AG08396 (cell line): ENCODE data around the gene NEURL3.
A peak's percentile ranks its signal among the peaks of the same experiment; 100 is the strongest.
"Not testable (repeated sequence)": the region's sequence is repeated elsewhere in the genome, so short reads cannot be mapped to it uniquely, and the experiment has no call there.

ENCODE experiments used
- DNase-seq: peaks from one replicate; pipeline ENCODE4 v3.0.0; 2012; ENCODE audit warnings: low spot score, mixed read lengths

The NEURL3 gene

GRCh38 chr2:96484091-96484490, 21.1 kb downstream of the NEURL3 start:
- DNase-seq: no peak

DNA sequence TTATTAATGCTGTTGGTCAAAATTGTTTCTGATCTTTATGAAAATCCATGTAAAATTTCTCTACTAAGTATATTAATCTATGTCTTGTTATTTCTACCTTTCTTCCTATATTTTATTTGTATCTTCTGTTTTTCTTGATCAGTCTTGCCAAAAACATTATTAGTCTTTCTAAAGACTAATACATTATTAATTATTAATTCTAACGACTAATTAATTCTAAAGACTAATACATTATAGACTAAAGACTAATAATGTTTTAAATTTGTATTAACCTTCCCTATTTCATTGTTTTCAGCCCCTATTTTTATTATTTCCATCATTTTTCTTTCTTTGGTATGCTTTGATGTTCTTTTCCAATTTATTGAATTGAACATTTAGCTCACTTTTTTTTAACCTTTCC, 27.7 kb downstream of the NEURL3 start:
- no peak for DNase-seq

- no peak for DNase-seq
Measured at GRCh38 chr2:96471772-96472171, 33.4 kb downstream of the NEURL3 start.

DNA sequence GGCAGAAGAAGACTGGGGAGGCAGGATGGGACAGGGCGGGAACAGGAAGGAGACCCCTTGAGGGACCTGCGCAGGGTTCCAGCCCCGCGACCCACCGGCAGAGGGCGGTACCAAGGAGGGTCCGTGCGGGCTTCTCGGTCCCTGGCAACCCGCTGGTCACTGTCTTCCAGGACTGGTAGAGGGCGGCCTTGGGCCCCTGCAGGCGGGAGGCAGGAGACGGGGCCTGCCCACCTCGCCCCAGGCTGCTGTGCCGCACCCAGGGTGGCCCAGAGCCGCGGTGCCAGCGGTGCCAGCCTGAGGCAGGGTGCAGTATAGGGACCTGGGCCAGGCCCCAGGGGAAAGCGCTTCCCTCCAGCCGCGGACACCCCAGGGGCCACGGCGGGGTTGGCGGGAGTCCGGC, 34.5 kb downstream of the NEURL3 start:
- peak; percentile 52 for DNase-seq

DNA sequence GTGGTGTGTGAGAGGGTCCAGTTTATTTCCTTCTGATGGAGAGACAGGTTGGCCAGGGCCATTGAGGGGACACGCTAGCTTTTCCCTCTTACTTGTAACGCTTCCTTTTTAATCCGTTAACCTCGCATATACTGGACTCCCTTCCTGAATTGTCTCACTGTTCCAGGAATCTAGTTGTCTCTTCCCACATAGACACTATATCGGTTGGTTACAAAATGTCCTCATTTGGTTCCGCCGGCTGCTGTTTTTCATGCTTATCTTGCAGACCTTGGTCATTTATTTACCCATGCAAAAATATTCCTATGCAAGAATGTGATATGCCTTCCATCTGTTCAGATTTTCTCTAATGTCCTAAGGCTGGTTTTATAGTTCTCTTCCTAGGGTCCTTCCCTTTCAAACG, 35.0 kb downstream of the NEURL3 start:
- DNase-seq: no peak

DNA sequence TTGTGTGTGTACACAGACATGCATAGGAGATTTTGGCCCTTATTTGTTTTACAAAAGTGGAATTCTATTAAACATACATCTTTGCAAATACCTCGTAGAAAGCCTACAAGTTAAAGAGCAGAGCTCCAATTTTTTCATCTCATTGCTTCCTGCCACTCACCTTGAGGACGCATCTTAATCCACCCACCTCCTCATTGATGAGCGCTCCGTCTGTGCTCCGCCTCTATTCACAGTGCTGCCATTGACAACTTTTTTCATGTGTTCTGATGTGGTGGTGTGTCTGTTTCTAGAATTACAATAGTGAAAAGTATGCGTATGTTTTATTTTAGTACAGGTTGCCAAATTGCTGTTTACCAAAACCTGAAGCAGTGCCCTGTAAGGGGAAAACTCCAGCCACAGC, 36.3 kb downstream of the NEURL3 start:
- no peak for DNase-seq

DNA sequence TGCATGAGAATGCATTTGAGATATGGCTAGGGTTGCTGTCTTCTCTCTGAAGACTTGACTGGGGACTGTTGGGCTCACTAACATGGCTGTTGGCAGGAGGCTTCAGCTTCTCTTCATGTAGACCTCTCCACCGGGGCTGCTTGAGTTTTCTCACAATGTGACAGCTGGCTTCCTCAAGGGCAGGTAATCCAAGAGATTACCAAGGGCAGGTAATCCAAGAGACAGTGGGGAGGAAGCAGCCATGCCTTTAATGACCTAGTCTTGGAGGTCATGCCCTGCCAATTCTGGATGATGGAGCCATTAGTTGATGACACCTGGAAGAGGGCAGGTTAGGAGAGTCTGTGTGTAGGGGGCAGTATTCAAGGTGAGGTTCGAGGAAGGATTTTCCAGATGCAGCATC, 40.5 kb downstream of the NEURL3 start:
- no peak for DNase-seq

DNA sequence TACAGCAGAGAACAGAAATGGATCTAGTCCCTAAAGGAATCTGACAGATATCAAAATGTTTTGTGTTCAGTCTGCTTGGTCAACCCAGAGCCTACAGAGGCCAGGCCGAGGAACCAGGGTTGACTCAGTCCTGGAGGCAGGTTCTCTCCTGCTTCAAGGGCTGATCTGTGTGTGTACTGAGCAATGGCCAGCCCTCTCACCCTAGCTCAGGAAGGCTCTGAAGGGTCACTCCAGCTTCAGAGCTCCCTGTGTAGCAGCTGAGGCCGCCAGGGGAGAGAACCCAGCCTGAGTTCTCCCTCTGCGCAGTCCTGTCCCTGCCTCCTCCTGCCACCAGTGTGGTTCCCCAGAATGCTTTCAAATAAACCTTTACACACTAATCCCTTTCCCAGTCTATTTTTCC, 41.1 kb downstream of the NEURL3 start:
- DNase-seq: no peak

GRCh38 chr2:96463119-96463518, 42.0 kb downstream of the NEURL3 start:
- DNase-seq: no peak

DNA sequence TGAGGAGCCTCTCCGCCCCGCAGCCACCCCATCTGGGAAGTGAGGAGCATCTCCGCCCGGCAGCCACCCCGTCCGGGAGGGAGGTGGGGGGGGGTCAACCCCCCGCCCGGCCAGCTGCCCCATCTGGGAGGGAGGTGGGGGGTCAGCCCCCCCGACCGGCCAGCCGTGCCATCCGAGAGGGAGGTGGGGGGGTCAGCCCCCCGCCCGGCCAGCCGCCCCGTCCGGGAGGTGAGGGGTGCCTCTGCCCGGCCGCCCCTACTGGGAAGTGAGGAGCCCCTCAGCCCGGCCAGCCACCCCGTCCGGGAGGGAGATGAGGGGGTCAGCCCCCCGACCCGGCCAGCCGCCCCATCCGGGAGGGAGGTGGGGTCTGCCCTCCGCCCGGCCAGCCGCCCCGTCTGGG, 43.5 kb downstream of the NEURL3 start:
- not testable (repeated sequence) for DNase-seq

GRCh38 chr2:96452053-96452452, 53.1 kb downstream of the NEURL3 start:
- no peak for DNase-seq

- no peak for DNase-seq
Measured at GRCh38 chr2:96449637-96450036, 55.5 kb downstream of the NEURL3 start.

DNA sequence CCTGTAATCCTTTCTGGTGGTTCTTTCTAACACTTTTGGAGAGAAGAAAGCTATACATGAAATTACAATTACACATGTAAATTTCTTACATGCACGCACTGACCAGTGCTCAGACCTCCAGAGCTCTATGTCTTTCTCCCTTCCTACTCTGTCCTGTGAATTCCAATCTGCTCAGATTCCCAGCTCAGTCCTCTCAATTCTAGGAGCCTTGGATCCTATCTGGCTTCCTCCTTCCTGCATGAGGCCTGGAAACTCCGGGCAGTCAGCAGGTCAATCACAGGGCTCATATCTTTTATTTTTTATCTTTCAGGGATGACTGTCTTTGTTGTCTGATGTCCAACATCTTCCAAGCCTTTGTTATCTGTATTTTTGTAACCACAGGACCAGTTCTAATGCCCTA, 56.0 kb downstream of the NEURL3 start:
- DNase-seq: no peak

- no peak for DNase-seq
Measured at GRCh38 chr2:96447726-96448125, 57.4 kb downstream of the NEURL3 start.
